OCI-LY1 (cell line): ENCODE data around the gene FPR3.

Source experiments
- CTCF ChIP-seq: fragments of 200-600 bp; sonication (generic), shearing (Covaris generic); IDR thresholded peaks from 2 replicates; pipeline ENCODE4 v1.5.1; 2017; ENCODE audit warnings: mild to moderate bottlenecking, antibody characterized with exemption, low read length, moderate library complexity, mixed read lengths
- EZH2 ChIP-seq: fragments of 200-600 bp; sonication (generic), shearing (Covaris generic); IDR thresholded peaks from 2 replicates; pipeline ENCODE4 v1.8.0; 2017; ENCODE audit warnings: borderline replicate concordance, mixed run types, mild to moderate bottlenecking, antibody characterized with exemption, low read length, moderate library complexity, mixed read lengths

- TF ChIP-seq CTCF (no peak), EZH2 (no peak)
Observed at GRCh38 chr19:51821921-51822320, 27.0 kb downstream of the FPR3 start.
